Hematopoietic multipotent progenitor cell treated with erythropoietin and hydrocortisone succinate and interleukin-3 and kit ligand, for 6 days (in vitro differentiated cells): ENCODE results near the gene RAPGEF5.

ENCODE experiments used
- DNase-seq: peaks from one replicate; pipeline ENCODE4 v3.0.0-alpha.2; 2015

The RAPGEF5 gene

GRCh38 chr7:22302951-22303423 is 54.0 kb downstream of the RAPGEF5 start:
- DNase-seq = no peak

DNA sequence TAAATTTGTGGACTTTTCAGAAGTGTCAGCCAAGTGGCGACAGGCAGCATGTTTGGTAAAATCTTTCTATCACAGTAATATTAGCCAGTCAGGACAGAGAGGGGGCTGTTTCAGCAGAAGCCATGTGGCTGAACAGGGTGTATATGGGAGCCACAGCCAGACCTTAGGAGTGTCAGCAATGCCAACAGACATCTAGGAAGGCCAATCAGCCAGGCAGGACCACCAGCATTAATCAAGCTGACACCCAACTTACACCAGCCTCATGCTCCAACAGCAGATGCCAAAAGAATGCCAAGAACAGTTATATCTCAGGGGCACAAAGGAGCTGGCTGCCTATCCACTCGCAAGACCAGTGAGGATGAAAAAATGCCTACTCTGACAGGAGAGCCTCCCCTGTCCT is 54.8 kb downstream of the RAPGEF5 start:
- DNase-seq = no peak

GRCh38 chr7:22301790-22302189 is 55.2 kb downstream of the RAPGEF5 start:
- DNase-seq = peak; percentile 32

DNA sequence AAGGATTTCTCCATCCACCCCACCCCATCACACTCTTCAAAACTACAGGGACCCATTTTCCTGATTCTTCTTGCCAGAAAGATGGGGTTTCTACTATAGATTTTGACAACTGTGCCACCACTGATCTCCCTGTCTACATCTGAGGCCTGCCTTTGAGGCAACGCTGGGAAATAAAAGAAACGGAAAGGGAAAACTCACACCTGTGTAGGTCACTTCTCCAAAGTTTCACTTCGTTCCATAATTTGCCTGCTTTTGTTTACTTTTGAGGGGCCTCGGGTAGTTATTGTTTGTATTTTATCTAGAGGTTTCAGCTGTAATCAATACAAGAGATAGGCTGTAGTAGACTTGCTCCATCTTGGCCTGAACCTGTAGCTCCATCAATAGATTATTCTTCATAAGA is 56.1 kb downstream of the RAPGEF5 start:
- DNase-seq = no peak

DNA sequence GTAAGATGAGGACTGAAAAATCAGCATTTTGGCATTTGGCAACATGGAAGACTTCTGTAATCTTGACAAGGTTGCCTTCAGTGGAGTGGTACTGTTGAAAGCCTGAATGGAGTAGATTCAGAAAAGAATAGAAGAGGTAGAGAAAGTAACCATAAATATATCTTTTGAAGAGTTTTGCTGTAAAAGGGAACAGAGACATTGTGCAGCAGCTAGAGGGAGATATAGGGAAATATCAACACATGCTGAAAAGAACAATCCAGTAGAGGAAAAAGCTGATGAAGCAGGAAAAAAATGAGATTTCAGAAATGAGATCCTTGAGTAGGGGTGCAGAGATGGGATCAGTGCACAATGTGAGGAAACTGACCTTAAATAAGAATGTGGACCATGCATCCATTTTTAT is 60.0 kb downstream of the RAPGEF5 start:
- DNase-seq = no peak

GRCh38 chr7:22296265-22296566 is 60.7 kb downstream of the RAPGEF5 start:
- DNase-seq = no peak

DNA sequence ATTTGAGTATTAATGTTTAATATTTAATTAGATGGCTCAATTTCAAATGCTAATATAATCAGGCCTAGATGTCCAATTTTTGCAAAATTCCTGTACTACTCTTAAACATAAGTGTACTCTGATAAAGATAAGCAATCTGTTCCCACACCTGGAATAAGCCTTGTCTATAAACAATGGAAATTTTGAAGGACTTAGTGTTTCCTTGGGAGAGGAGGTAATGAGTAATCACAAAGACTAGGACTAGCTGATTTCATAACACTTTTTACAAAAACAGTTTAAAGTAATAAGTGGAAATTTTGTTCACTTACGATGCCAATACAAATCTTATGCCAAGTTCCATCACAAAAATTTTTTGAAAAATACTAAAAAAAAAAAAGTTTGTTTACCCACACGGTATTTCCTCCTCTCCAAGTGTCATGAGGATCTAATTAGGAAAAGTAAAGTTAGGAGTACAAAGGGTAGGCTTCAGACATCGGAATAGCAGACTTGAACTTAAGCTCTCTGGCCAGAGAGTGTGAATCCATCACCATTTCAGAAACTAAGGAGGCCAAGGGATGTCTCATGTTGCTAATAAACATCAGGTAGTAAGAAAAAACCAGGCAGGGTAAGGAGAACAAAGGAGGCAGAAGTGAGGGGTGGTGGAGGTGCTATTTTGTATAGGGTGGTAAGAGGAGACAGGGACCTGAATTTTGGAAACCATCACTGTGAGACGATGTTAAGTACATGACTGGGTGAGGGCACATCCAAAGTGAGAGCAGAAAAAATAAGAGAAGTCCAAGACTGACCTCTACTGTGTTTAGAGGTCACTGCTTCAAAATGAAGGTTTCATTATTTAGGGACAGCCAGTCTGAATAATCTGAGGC is 61.3 kb downstream of the RAPGEF5 start:
- no peak for DNase-seq

DNA sequence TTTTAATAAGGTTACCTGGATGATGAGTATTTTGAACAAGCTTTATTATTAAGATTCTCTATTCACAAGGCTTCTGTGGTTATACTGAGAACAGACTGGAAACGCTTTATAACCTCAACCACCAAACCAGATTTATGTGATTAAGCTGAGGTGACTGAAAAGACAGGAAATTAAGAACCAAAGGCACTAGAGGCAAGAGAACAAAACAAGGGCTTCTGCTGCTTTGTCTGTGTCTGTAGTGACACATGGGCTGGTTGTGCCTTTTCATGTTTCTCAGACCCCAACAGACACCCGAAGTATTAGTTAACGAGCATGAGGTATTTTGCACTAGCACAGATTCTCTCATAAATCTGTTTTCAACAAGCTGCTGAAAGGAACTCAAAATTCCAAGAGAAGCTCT is 64.4 kb downstream of the RAPGEF5 start:
- peak; percentile 16 for DNase-seq

DNA sequence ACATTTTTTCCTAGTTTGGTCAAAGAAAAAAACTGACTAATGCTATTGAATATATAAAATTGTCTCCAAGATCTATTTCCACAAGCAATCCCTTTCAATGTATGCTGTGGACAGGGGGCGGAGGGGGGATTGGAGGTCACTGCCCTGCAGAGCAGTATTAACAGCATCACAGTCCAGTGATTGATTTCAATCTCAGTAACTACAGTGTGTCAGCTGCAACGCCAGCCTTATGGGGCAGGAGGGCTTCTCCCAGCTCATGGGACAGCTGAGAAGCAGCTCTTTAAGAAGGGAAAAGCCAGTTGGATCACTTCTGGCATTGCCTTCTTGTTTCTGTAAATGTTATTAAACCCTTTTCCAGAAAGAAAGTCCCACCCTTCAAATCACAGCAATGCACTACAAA is 65.0 kb downstream of the RAPGEF5 start:
- no peak for DNase-seq

- no peak for DNase-seq
Measured at GRCh38 chr7:22288202-22288601, 68.8 kb downstream of the RAPGEF5 start.

DNA sequence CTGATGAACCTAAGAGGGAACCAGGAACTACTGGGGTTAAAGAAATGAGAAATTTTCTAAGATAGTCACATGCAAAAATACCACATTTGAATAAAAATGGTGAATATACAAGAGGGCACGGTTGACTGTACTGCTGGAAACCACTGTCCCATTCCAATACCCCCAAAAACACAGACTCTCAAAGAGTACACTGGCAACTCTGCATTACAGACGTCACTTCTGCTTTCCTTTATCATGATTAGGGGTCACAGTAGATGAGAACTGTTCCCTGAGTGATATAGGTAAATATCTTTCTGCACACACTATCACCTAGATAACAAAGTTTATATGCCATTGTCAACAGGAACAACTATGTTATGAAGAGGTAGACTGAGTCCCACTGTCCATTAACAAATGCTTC is 69.5 kb downstream of the RAPGEF5 start:
- DNase-seq = peak; percentile 27

DNA sequence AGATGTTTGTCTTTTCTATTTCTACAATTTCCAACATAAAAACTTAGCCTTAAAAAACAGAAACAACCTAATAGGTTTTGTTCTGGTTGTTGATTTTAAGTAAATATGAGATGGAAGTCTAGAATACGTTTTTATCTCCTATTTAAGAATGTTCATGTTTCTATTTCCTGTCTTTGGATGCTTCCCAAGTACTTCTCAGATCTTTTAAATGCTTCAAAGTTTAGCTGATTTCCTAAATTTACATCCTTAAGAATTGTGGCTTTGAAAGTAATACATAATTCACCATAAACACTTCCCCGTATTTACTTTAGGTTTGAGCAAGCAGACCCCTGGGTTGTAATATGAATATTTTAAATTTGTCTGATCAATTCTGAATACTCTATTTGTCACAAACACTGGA is 70.5 kb downstream of the RAPGEF5 start:
- DNase-seq = no peak

DNA sequence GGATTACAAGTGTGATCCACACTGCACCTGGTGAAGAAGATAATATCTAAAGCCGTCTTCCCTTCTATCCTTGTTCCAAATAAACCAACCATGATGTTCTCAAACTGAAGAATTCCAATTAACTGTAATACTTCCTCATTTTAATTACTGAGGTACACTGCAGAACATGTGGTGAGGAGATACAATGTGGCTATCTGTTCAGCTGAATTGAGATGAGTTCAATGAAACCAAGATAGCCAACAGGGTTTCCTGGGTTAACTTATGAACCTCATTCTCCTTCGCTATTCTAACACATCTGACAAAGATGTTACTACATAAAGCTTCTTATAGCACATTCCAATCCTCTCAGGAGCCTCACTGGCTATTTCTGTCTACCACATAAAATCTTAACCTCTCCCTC is 75.5 kb downstream of the RAPGEF5 start:
- peak; percentile 20 for DNase-seq

DNA sequence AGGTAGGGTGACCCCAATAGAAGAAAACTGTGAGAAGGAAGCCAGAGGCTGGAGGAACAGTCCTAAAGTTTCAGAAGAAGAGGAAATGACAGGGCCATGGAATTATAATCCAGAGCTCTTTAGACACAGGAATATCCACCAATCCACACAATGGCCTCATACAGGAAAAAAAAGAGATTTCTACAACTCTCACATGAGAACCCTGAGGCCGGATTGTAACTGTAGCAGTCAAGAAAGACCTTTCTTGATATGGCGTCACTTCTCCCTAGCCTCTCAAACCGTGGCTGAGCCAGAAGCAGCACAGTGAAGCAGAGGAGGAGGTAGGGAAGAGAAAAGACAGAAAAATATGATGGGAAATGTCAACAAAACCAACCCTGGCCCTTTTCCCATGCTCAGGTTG is 76.9 kb downstream of the RAPGEF5 start:
- no peak for DNase-seq

DNA sequence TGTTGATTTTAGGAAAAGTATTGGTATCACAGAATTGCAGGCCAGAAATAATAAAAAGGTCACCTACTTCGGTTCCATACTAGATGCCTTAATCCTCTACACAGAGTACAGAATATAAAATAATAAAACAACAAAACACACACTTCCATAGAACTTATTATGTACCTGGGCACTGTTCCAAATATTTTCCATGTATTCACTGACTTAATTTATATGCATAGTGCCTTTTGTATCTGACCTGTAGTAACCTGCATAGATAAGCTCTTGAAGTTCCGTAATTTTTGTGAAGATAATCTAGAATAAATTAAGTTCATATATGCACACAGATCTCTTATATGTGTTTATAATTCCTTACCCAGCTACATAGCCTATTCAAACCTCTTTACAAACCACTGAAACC is 78.3 kb downstream of the RAPGEF5 start:
- no peak for DNase-seq

DNA sequence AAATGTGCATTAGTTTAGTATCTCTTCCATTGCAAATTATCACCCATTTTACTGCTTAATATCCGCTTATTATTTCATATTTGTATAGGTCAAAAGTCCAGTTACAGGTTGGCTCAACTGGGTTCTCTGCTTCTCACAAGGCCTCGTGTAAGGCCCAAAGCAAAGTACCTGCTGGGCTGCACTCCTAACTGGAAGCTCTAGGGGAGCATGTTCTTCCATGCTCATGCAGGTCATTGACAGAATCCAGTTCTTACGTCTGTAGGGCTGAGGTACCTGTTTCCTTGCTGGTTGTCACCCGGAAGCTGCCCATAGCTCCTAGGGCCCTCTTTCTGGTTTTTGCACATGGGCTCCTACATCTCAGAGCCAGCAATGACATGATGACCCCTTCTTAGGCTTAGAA is 79.6 kb downstream of the RAPGEF5 start:
- no peak for DNase-seq

DNA sequence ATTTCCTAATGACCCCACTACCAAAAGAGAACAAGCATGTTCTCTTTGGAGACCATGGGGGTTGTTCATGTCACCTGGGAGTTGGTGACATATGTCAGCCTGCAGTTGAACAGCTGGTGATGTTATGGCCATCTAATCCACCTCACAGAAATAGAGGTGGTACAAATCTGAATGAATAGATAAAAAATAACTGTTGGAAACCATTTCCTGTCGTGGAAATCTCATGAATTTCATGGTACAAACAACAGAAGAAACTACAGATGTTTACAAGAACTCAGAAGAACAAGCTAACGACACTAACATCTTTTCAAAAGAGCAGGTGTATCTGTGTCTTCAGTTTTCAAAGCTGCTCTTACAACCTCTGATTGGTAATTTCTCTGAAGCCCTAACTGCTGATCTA is 81.3 kb downstream of the RAPGEF5 start:
- DNase-seq = no peak

GRCh38 chr7:22271311-22271710 is 85.6 kb downstream of the RAPGEF5 start:
- DNase-seq = no peak

GRCh38 chr7:22270371-22270770 is 86.6 kb downstream of the RAPGEF5 start:
- DNase-seq = no peak

DNA sequence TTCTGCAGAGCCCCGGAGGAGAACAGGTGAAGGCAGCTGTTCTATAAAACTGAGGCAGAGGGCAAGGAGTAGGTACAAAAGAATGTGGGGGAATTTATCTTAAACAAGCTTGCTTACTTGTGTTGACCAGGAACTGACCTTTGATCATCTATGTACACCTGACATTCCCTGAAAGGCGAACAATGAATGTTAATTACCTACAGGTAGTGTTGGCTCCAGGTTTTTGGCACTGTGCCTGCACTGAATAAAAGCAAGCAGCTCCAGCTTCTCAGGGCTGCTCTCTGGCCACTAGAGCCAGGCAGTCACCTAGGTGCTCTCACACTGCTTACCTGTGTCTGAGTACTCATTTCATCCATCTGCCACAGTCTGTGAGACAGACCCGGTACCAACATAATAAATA is 87.0 kb downstream of the RAPGEF5 start:
- no peak for DNase-seq

DNA sequence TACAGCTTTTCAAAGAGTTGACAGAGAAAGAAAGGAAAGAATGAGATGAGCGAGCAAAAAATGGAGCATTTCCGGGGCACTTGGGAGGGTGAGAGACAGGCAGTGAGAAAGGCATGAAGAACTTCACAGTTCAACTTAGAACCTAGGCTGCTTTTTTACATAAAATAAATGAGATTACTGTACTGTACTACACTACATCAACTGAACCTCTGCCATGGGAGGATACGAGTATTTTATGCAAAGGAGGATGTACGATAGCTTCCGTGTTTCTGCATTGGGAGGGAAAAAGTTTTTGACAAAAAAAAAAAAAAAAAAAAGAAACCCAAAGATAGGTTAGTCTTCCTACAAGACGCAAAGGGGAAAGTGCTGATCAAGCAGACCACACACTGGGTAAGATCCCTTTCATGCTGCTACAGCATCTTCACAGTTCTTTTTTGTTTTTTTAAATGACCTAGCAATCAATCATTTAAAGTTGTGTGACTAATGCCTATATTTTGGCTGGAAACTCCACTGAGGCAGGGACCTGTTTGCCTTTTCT is 88.0 kb downstream of the RAPGEF5 start:
- DNase-seq = no peak

- DNase-seq = no peak
Measured at GRCh38 chr7:22267930-22268615, 88.9 kb downstream of the RAPGEF5 start.

GRCh38 chr7:22262538-22262937 is 94.4 kb downstream of the RAPGEF5 start:
- no peak for DNase-seq

- no peak for DNase-seq
Measured at GRCh38 chr7:22256541-22257096, 100.3 kb downstream of the RAPGEF5 start.
